Ovary (tissue), 3 donors: Measurements from ENCODE around the gene ADSS2.

Experiments
- POLR2A ChIP-seq: fragments of 450-650 bp; IDR thresholded peaks from one replicate; pipeline ENCODE4 v1.6.1; 2017; ENCODE audit warnings: antibody characterized with exemption, mild to moderate bottlenecking, moderate library complexity
- TF ChIP-seq, protein P1 (sequence below), 3 donors: fragments of 450-650 bp in 2 of 3; fragments of 200-600 bp in 1 of 3; IDR thresholded peaks; one replicate each; pipeline versions ENCODE4 v1.5.1 to v1.8.0; 2016 to 2022; ENCODE audit warnings: antibody characterized with exemption in 3 of 3, mild to moderate bottlenecking in 1 of 3
- donor health status: DM: no; HTN: no; CAD: no.

GRCh38 chr1:244437086-244437468 lies 14.6 kb downstream of the ADSS2 start:
- no peak for TF ChIP-seq POLR2A
- TF ChIP-seq, protein P1, sequence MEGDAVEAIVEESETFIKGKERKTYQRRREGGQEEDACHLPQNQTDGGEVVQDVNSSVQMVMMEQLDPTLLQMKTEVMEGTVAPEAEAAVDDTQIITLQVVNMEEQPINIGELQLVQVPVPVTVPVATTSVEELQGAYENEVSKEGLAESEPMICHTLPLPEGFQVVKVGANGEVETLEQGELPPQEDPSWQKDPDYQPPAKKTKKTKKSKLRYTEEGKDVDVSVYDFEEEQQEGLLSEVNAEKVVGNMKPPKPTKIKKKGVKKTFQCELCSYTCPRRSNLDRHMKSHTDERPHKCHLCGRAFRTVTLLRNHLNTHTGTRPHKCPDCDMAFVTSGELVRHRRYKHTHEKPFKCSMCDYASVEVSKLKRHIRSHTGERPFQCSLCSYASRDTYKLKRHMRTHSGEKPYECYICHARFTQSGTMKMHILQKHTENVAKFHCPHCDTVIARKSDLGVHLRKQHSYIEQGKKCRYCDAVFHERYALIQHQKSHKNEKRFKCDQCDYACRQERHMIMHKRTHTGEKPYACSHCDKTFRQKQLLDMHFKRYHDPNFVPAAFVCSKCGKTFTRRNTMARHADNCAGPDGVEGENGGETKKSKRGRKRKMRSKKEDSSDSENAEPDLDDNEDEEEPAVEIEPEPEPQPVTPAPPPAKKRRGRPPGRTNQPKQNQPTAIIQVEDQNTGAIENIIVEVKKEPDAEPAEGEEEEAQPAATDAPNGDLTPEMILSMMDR (IDR thresholded peaks at IDR 0.05) = no peak
